Measurements from ENCODE around the gene GPC6. TPM values are rescaled to one million over a fixed set of nuclear protein-coding genes. Genes with fewer than 3 reads are reported as not detected.

The GPC6 gene
- total RNA-seq, 1 donor from 2014 or later = 13.8 TPM

DNA sequence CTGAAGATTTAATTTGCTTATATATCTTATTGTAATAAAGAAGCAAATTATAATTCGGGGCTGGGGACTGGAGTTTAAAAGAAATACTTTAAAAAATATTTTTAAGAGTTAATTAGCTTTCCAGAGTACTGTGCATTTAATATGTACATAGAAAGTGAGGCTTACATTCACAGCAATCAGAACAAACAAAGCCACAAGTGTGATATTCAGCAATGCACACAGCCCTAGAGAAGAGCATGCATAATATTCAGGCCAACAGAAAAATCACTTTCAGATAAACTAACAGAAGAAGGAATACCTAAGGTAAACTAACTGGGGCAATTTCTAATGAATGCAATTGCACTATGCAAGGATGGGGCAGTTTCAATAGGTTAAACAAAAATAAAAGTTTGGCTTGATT is 241.8 kb downstream of the GPC6 start:
- no peak overlapping the region for H3K4me3 ChIP-seq
- no peak overlapping the region for H3K27ac ChIP-seq
- no peaks in the 10 kb centered on the region for H3K9me3 ChIP-seq
- TF ChIP-seq, protein P1, sequence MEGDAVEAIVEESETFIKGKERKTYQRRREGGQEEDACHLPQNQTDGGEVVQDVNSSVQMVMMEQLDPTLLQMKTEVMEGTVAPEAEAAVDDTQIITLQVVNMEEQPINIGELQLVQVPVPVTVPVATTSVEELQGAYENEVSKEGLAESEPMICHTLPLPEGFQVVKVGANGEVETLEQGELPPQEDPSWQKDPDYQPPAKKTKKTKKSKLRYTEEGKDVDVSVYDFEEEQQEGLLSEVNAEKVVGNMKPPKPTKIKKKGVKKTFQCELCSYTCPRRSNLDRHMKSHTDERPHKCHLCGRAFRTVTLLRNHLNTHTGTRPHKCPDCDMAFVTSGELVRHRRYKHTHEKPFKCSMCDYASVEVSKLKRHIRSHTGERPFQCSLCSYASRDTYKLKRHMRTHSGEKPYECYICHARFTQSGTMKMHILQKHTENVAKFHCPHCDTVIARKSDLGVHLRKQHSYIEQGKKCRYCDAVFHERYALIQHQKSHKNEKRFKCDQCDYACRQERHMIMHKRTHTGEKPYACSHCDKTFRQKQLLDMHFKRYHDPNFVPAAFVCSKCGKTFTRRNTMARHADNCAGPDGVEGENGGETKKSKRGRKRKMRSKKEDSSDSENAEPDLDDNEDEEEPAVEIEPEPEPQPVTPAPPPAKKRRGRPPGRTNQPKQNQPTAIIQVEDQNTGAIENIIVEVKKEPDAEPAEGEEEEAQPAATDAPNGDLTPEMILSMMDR (IDR thresholded peaks at IDR 0.05) = no peak
- no peak for TF ChIP-seq POLR2AphosphoS5 (IDR thresholded peaks at IDR 0.05; ENCODE audit: insufficient read depth in 1 of 2, low read depth in 1 of 2)
- TF ChIP-seq POLR2A (IDR thresholded peaks at IDR 0.05) = no peak
- H3K4me1 ChIP-seq = no peaks in the 10 kb centered on the region
- intact Hi-C loops (cut with DNase I) = no loop called here
- no peaks in the 10 kb centered on the region for H3K27me3 ChIP-seq
- DNase-seq (ENCODE audit: extremely low spot score in 2 of 2) = no peak
- H3K36me3 ChIP-seq = no peaks in the 10 kb centered on the region

- no peak for DNase-seq (ENCODE audit: extremely low spot score in 2 of 2)
- H3K27me3 ChIP-seq = no peaks in the 10 kb centered on the region
- no peak overlapping the region for H3K27ac ChIP-seq
- no peak for TF ChIP-seq POLR2AphosphoS5 (IDR thresholded peaks at IDR 0.05; ENCODE audit: insufficient read depth in 1 of 2, low read depth in 1 of 2)
- TF ChIP-seq, protein P1 (IDR thresholded peaks at IDR 0.05) = no peak
- TF ChIP-seq POLR2A (IDR thresholded peaks at IDR 0.05) = no peak
- intact Hi-C loops (cut with DNase I) = no loop called here
- no peaks in the 10 kb centered on the region for H3K36me3 ChIP-seq
- no peak overlapping the region for H3K4me3 ChIP-seq
- H3K9me3 ChIP-seq = no peaks in the 10 kb centered on the region
- no peaks in the 10 kb centered on the region for H3K4me1 ChIP-seq
These were observed 245.7 kb downstream of the GPC6 start for GRCh38 chr13:93472296-93472695.

DNA sequence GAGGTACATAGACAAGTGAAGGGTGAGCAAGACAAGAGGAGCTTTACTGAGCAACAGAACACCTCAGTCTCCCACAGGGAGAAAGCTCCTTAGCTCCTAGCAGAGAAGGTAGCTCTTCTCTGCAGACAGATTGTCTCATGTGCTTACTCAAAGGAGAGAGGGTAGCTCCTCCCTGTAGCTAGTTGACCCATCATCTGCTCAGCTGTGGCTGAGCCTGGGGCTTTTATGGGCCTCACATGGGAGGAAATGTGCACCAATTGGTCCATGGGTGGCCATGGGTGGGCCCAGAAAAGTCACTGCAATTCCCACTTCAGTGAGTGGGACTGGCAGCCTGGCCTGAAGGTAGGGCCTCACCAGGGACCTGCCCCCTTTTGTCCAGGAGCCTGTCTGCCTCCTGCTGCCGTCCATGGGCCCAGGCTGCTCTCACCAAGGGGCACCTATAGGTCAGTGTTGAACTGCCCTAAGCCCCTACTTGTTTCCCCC is 246.2 kb downstream of the GPC6 start:
- Histone ChIP-seq H3K4me1 (no peaks in the 10 kb centered on the region), H3K9me3 (no peaks in the 10 kb centered on the region), H3K27ac (no peak overlapping the region), H3K4me3 (no peak overlapping the region), H3K36me3 (no peaks in the 10 kb centered on the region), H3K27me3 (no peaks in the 10 kb centered on the region)
- TF ChIP-seq, protein P1 (IDR thresholded peaks at IDR 0.05) = no peak
- TF ChIP-seq POLR2AphosphoS5 (IDR thresholded peaks at IDR 0.05; ENCODE audit: insufficient read depth in 1 of 2, low read depth in 1 of 2) (no peak), POLR2A (IDR thresholded peaks at IDR 0.05) (no peak)
- intact Hi-C loops (cut with DNase I) = no loop called here
- DNase-seq (ENCODE audit: extremely low spot score in 2 of 2) = no peak

DNA sequence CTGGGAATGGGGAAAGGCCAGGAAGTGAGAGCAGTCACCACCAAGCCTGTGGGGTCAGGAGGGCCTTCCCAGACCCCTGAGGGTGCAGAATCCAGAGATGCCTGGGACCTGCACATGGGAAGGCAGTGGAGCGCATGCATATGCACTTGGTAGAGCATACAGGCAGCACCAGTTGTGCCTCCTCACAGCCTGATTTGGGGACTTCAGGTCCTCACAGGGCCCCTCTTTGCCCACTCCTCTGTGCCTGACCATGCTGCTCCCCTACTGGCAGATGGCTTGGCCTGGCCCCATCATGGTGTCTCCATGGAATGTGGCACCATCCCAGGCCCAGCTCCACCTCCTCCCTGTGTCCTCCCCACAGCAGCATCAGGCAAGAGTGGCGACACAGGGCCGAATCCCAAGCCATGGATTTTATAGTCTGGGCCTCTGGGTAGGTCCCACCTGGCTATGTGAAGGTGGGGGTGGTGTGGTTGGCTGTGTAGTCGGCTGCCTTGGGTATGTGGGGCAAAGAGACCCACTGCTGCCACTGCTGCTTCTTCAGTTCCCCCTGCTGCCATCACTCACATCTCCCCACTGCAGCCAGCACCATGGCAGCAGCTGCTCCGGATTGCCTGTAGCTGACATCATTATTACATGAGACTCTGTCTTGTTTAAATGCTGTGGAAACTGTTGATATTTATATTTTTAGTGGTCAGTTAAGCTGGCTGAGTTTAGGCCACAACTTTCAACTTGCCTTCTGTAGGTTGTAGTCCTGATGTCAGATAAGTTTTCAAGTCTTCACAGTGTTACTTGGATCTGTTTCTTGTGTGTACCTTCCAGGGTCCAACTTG is 247.0 kb downstream of the GPC6 start:
- no peaks in the 10 kb centered on the region for H3K36me3 ChIP-seq
- no peaks in the 10 kb centered on the region for H3K27me3 ChIP-seq
- intact Hi-C loops (cut with DNase I) = no loop called here
- H3K9me3 ChIP-seq = no peaks in the 10 kb centered on the region
- no peak overlapping the region for H3K4me3 ChIP-seq
- no peak for DNase-seq (ENCODE audit: extremely low spot score in 2 of 2)
- TF ChIP-seq, protein P1 (IDR thresholded peaks at IDR 0.05) = no peak
- TF ChIP-seq POLR2AphosphoS5 (IDR thresholded peaks at IDR 0.05; ENCODE audit: insufficient read depth in 1 of 2, low read depth in 1 of 2) (no peak), POLR2A (IDR thresholded peaks at IDR 0.05) (no peak)
- no peaks in the 10 kb centered on the region for H3K4me1 ChIP-seq
- no peak overlapping the region for H3K27ac ChIP-seq

DNA sequence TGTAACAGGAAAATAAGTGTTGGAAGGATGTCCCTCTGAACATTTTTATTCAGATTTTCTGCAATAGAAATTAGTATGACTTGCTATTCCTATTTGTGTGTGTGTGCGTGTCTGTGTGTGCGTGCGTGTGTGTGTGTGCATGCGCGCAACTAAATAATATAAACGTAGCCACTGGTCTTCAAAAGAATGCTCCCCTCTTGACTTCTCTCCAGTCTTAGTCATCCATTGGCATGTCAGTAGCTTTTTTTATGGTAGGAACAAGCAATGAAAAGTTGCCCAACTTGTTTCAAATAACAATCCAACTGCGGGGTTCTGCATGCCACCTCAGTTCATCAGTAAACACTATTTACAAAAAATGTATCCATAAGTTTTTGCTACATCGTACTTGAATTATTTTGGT is 249.6 kb downstream of the GPC6 start:
- Histone ChIP-seq H3K36me3 (no peaks in the 10 kb centered on the region), H3K4me3 (no peak overlapping the region), H3K4me1 (no peaks in the 10 kb centered on the region), H3K27me3 (no peaks in the 10 kb centered on the region), H3K27ac (no peak overlapping the region), H3K9me3 (no peaks in the 10 kb centered on the region)
- intact Hi-C loops (cut with DNase I) = no loop called here
- TF ChIP-seq POLR2AphosphoS5 (IDR thresholded peaks at IDR 0.05; ENCODE audit: insufficient read depth in 1 of 2, low read depth in 1 of 2) (no peak), POLR2A (IDR thresholded peaks at IDR 0.05) (no peak)
- TF ChIP-seq, protein P1 (IDR thresholded peaks at IDR 0.05) = no peak
- DNase-seq (ENCODE audit: extremely low spot score in 2 of 2) = no peak

All from vagina (tissue), 2 donors.